8988T (cell line): ENCODE measurements around the gene ACBD5.
"Not testable (repeated sequence)": the region's sequence is repeated elsewhere in the genome, so short reads cannot be mapped to it uniquely, and the experiment has no call there.

Experiments
- DNase-seq: peaks from one replicate; pipeline ENCODE4 v3.0.0; 2011

The ACBD5 gene, protein sequence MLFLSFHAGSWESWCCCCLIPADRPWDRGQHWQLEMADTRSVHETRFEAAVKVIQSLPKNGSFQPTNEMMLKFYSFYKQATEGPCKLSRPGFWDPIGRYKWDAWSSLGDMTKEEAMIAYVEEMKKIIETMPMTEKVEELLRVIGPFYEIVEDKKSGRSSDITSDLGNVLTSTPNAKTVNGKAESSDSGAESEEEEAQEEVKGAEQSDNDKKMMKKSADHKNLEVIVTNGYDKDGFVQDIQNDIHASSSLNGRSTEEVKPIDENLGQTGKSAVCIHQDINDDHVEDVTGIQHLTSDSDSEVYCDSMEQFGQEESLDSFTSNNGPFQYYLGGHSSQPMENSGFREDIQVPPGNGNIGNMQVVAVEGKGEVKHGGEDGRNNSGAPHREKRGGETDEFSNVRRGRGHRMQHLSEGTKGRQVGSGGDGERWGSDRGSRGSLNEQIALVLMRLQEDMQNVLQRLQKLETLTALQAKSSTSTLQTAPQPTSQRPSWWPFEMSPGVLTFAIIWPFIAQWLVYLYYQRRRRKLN

DNA sequence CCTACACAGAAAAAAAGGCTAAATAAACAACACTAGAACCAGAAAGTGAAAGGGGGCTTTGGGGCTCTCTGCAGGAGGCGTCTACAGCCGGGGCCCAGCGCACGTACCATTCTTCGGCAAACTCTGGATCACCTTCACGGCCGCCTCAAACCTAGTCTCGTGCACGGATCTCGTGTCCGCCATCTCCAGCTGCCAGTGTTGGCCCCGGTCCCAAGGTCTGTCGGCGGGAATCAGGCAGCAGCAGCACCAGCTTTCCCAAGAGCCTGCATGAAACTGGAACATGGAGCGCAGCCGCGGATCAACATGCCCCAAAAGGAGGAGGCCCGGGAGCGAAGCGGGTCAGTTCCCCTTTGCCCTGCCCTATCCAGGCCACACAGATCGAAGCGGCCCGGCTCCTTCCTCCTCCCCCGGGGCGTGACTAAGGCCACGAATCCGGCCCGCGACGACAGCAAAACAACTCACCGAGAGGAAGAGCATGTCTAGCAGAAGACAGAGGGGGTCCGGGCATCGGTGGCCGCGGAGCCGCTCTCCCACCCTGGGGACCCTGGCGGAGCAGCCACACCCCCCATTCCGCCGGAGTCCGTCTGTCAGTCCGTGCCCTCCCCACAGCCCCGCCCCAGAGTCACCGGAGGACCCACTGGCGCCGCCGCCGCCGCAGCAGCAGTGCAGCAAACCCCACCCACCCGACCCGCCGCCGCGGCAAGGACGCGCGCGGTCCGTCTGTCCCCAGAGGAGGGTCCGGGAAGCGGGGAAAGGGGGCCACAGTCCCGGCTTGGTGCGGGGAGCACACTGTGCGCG lies at the start of gene ACBD5:
TSS of gene ACBD5 (minus strand) at position 586 of the 798 bp plus-strand sequence. CDS start at position 477, 109 bp downstream.
- no peak for DNase-seq

DNA sequence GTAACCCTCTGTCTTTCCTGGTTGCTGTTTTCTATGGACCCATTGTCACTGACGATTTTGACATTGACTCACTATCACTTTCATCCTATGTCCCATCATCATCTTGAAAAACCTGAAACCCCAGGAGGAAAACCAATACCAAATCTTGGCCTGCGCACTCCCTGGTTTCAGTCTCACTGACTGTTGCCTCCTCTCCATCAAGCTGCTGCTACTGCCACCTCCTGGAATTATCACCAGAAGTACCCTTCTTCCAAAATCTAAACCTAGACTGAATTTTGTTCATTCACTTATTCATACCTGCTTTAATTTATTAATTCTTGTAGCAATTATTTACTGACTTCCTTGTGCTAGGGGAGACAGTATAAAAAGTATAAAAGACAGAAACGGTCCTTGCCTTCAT lies 44.5 kb upstream of the ACBD5 start:
- DNase-seq = no peak

DNA sequence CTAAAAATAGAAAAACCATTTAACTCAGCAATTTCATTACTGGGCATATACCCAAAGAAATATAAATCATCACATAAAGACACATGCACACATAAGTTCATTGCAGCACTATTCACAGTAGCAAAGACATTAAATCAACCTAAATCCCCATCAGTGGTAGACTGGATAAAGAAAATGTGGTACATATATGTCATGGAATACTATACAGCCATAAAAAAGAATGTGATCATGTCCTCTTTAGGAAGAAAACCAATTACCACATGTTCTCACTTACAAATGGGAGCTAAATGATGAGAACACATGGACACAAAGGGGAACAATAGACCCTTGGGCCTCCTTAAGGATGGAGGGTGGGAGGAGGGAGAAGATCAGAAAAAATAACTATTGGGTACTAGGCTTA lies 36.0 kb upstream of the ACBD5 start:
- DNase-seq = no peak

DNA sequence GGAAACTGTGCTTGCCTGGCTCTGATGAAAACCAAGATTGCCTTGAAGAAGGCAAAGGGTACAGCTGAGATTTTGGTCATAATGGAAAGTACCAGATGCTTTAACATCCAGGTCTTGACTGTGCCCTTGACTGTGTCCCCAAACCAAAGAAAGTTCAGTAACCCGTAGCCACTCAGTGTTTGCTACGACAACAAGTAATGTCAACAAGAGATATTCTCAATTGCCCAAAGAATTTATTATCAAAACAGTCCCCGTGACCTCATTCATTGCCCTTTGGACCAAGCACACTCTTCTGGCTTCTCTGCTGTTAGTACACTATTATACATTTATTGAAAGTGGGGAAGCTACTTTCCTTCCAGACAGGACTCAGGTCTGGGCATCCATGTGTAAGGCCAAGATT lies 25.4 kb upstream of the ACBD5 start:
- not testable (repeated sequence) for DNase-seq

DNA sequence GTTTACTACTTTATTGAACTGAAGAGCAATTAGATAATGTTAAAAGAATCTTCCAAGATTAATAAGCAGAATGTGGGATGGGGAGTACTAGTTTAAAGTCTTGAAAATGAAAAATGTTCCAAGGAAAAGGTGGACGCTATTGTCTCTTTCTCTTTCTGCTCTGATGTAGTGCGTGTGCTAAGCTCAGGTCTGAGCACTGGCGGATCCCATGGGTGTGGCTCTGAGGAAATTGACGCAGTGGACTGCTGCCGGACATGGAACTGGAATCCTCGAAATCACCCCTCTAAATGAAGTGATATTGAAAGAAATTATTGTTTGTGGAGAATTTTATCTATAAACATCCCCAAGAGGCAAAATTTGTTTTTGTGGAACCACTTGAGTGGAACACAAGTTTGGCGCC lies 22.2 kb upstream of the ACBD5 start:
- not testable (repeated sequence) for DNase-seq

DNA sequence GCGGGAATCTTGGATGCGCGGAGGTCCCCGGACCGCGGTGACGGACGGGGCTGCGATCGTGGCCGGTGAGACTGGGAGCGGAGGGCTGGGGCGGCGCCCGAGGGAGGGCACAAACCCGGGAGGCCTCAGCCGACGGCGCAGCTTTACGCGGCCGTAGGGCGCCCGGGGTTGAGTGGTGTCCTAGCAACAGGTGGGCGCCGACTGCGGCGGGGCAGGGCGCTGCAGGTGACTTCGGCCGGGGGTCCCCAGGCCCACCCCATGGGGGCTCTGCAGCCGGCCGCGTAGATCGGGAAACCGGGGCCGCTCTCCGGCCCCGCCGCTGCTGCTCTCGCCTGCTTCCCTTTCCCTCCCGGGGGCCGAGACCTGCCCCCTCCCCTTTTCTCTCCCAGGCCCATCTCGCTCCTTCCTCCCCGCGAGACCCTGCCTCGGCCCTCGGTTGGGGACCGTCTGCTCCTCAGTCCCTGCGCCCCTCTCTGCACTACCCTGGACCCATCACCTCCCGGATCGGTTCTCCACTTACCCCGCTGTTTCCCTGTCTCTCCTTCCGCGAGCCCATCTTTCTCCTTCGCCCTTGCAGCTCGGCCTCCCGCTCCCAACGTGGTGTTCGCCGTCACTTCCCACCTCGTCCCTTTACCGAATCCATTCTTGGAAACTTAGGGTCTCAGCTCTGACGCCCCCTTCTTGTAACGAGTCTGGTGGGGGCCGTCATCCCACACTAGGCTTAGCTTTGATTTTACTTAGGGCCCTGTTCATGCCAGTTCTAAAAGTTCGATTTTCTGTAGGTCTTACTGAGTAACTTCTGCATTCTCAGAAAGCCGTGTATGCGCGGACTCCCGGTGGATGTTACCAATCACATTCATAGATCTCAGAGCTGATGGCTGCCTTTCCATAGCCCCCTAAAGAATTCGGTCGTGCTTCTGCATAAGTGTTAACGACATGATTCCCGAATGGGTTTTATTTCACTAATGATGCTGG lies 18.5 kb upstream of the ACBD5 start:
- DNase-seq = no peak

DNA sequence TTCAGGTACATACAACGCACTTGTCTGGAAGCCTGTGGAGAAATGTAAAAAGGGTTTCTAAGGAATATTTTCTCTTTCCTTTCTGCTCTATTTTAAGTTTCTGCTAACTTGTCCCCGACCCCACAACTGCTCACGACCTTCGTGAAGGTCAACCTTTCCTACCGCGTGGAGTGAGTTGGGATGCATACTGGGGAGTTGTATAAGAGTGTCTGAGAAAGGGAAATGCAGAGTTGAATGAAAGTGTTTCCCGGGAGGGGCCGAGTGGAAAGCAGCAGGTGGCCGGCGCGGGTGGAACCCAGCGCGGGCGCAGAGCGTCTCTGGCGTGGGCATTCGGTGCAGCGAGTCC lies 17.9 kb upstream of the ACBD5 start:
- no peak for DNase-seq

DNA sequence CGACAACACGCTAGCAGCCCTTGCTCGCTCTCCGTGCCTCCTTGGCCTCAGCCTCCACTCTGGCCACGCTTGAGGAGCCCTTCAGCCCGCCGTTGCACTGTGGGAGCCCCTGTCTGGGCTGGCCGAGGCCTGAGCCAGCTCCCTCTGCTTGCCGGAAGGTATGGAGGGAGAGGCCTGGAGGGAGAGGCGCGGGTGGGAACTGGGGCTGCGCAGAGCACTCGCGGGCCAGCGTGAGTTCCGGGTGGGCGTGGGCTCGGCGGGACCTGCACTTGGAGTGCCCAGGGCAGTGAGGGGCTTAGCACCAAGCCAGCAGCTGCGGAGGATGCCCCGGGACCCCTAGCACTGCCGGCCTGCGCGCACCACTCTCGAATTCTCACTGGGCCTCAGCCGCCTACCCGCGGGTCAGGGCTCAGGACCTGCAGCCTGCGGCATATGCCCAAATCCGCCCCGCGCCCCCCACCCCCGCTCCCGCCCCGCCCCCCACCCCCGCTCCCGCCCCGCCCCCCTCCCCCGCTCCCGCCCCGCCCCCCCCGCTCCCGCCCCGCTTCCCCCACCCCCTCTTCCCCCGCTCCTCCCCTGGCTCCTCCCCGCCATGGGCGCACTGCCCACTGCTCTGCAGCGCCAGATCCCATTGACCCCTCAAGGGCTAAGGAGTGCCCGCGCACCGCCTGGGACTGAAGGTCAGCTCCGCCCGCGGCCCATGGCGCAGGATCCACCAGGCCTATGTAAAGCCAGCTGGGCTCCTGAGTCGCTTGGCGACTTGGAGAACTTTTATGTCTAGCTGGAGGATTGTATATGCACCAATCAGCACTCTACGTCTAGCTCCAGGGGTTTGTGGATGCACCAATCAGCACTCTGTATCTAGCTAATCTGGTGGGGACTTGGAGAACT lies 15.9 kb upstream of the ACBD5 start:
- no peak for DNase-seq

DNA sequence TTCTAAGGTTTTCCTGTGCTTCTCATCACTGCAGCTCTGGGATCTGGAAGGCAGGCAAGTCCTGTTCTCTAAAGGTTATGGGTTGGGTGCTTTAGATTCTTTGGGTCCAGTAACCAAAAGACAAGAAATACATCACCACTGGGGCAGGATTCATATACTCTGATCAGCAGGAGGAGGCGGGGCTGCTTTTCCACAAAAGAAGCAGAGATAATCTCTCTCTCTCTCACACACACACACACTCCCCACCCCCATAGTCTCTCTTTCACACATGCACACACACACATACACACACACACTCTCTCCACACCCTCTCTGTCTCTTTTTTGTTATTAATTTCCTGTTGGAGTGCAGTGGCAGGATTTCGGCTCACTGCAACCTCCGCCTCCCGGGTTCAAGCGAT lies 13.0 kb upstream of the ACBD5 start:
- no peak for DNase-seq

DNA sequence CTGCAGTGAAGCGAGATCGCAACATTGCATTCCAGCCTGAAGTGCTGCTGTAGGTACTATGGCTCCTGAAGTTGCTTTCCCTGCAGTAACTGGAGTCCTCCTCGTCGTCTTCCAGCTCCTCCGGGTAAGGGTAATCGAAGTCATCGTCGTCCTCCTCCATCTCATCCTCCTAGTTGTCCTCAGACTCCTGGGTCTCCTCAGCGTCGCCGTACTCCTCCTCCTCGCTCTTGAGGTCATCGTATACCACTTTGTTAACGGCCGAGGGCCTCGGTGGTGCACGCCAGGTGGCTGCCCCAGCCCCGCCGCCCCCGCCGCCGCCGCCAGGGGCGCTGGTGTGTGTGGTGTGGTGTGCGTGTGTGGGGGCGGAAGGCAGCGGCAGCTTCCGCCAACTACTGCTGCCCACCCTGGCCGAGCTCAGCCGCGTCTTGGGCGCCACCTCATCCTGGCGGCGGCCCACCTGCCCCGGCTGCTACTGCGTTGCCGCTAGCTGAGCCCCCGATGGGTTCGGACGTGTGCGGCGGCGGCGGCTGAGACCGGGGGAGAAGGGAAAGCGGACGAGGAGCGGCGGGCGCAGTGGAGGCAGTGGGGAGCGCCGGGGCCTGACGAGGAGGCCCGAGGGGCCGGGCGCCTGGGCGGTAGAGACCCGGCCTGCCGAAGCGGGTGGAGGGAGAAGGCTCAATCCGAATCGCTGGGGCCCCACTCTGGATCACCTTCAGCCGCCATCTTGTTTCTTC lies 11.8 kb upstream of the ACBD5 start:
- peak; percentile 89 for DNase-seq

DNA sequence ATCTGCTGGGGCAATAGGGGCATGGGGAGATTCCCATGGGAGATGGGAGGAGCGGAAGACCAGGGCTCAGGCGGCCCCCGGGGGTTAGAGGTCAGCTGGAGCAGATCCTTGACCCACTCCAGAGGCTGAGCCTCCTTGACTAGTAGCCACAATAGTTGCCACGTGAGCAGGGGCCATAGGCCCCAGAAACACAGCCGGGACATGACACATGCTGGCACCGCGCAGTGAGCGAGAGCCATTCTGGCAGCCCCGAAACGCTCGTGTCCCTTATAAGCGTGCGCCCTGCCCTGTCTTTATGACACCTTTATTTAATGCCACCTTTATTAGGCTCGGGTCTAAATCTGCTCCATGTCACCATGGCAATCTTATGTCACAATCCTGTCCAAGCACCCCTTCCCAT lies 11.0 kb upstream of the ACBD5 start:
- DNase-seq = no peak

DNA sequence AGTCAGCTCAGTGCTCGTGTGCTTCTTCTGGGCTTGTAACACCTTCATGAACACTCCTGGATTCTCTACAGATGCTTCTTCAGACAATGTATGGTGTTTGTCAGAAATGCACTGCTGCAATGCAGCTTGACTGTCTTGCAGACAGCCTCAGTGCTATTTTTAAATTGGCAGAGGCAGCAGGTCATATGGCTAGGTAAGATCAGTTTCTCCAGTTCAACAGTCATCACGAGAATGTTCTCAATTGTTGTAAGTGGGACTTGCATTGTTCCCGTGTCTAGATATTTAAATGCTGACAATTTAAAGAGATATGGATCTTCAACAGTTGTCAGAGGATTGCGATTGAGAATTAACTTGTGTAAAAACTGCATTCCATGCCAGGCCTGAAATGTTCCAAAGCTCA lies 7.6 kb upstream of the ACBD5 start:
- no peak for DNase-seq

DNA sequence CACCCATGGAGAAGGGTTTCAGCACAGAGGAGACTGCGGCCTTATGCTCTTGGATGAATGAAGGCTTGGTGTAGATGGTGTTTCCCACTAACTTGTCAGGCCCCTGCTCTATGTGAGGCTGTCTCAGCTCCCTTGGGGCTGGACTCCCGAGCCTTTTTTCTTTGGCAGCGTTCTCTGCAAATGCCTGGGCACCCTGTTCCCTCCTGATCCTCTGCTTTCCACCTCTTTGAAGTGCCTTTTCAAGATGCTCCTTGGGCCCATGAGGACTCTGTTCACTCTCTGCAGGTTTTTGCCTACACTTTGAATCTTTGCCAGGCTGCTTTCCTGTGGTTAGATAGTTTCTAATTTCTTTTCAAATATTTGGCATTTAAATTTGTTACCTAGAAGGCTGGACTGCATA lies 6.8 kb upstream of the ACBD5 start:
- no peak for DNase-seq

DNA sequence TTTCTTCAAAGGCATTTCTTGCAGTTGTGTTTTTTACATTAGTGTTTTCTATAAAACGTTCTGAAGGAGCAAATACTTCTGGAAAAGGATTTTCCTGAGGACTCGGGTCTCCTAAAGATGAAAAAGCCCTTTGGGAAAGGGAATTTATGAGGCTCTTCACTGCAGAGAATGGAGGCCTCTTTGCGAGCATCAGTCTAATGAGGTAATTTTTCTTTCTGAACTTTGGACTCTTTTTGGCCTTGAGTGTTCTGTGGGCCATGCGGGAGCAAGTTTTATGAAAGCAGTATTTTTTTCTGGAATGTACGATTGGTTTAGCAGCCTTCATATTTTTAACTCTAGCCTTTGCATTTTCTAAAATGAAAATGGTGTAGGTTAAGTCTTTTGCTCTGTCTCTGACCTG lies 6.4 kb upstream of the ACBD5 start:
- no peak for DNase-seq

DNA sequence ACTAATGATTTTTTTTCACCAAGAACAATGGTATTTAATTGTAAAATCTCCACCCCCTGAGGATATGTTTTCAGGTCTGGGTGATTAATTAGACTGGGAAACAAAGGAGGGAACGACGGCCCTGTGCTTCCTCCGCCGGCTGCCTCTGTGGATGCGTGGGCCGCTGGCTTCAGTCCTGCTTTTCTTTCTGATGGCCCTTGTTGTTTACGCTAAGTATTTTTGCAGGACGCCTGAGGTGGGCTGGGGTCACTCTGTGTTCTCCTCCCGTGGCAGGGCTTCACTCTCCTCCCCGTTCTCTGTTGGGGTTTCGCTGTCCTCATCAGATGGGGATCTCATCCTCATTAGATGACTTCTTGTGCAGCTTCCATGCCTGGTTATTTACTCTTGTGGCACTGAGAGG lies 5.2 kb upstream of the ACBD5 start:
- DNase-seq = no peak

DNA sequence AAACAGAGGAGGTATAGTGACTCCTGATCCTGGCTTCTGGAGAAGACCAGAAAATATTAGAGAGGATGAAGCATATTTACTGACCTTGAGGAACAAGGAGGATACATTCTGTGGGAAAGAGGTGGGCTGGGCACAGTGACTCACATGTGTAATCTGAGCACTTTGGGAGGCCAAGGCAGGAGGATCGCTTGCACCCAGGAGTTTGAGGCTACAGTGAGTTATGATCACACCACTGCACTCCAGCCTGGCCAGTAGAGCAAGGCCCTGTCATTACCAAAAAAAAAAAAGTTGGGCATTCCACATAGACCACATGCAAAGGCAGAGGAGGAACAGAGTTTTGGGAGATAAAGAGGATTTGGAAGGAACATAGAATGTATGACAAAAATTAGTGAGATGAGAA lies 4.4 kb upstream of the ACBD5 start:
- DNase-seq = no peak

DNA sequence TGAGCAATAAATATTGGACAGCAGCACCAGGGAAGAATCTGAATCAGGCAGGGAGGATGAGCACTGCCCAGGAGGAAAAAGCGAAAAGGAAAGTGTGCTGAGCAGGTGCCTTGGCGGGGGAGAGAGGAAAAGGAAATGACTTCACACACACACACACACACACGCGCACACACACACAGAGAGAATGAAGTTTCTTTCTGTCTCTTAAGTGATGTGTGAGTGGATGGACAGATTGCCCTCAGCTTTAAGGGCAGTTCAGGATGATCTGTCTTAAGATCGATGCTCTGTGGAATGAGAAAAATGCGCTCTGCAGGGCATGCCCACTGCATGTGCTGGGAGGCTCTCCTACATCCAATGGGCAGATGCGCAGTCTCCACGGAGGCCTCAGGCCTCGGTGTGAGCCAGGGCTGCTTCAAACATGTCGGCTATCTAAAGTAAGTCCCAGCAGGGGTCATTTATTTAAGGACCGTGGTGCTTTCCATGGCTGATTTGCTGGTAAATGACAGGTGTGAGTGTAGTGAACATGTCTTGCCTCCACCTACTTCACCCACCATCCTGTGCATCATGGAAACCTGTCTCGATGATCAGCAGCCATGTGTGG lies 2.5 kb upstream of the ACBD5 start:
- no peak for DNase-seq

DNA sequence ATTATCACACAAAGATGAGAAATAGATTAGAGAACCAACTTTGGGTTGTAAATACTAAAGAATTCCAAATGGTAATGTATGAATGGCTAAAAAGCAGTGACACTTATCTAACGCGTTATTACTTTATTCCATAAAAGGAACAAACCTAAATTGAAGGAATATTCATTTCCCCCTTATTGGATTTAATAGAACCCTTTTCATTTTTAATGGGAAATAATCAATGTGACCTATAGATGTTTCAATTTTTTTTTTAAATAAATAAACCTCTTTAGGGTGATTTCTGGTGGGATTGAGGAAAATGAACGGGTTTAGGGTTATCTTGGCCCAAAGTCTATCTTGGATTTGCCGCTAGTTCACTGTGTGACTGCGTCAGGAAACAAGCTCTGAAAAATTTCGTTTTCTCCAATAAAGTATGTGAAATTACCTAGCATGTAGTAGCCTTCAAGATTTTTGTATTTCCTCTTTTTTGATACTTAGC lies 1.9 kb upstream of the ACBD5 start:
- no peak for DNase-seq

DNA sequence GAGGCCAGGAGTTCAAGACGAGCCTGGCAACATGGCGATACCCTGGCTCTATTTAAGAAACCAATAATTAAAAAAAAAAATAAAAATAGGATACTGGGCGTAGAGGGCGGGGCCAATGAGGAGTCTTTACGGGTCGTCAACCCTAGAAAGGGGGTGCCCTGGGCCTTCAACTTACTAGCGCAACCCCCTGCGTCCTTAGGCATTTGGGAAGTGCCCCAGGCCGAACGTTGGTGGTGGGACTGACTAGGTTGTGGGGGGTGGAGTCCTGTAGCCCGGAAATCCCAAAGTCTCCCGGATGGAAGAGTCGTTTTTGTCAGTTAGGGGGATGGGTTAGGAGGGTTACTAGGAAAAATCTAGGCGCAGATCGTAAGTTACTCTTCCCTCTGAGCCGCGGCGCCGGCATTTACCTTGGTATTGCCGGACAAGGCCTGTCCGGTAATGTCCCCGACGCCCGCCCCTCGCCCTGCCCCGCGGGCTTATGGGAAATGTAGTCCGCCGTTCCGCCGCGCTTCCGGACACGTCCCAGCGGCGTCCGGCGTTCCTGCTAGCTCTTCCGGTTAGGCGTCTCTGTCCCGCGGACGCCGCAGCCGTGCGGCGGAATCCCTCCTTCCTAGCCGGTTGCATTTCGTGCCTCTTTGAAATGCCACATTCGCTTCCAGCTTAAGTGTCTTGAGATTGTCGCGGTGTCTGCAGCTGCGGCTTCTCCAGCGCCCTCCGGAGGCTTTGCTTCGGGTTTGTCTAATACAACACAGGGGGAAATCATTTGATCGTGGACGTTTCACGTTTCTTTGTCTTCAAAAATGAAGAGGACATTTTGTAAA lies 1.3 kb upstream of the ACBD5 start:
- no peak for DNase-seq
